K562 (cell line): ENCODE data around the gene NCDN. TPM values are rescaled to one million over a fixed set of nuclear protein-coding genes. Genes with fewer than 3 reads are reported as not detected.
A peak's percentile ranks its signal among the peaks of the same experiment; 100 is the strongest.

Experiments used
- ATAC-seq: fragments of 200-7000 bp; cut with Tn5 transposase; 3 replicates; pipeline ENCODE4 v1.9.1; 2020; ENCODE audit warnings: moderate library complexity
- BruUV-seq: library from RNA; stranded (reverse); fragments of 400-500 nt; replicated peaks from 2 replicates; lab custom pipeline; 2021; lab: Mats Ljungman, UMichigan
- CTCF ChIA-PET: fragments of 300-600 bp; formaldehyde crosslinking; extraction: SDS; loops from one replicate; lab custom pipeline; 2021; ENCODE audit warnings: low intra/inter-chr PET ratio; lab: Yijun Ruan, JAX
- POLR2A ChIA-PET: fragments of 300-600, 350-650 bp; sonication (Branson Sonifier 250); formaldehyde crosslinking; extraction: SDS; loops from one replicate; lab custom pipeline; 2021; ENCODE audit warnings: antibody characterized with exemption, inconsistent platforms; lab: Yijun Ruan, JAX
- DNase-seq, 4 experiments: peaks; one replicate each; pipeline versions ENCODE4 v3.0.0 to v3.0.0-alpha.2; 2011 to 2018; ENCODE audit warnings: low spot score in 3 of 4, mixed read lengths in 3 of 4; ENCODE audit errors: extremely low read depth in 1 of 4
- FAIRE-seq: peaks from 2 replicates; lab custom pipeline; 2011; peaks lifted over from hg19 to GRCh38; lab: Jason Lieb, UNC
- H2AFZ ChIP-seq: 2 replicates; pipeline ENCODE4 v1.6.0; 2011; ENCODE audit warnings: low read depth, low read length, control low read depth, inconsistent platforms
- H3K27ac ChIP-seq: fragments of 200-600 bp; 3 replicates; pipeline ENCODE4 v1.8.0; 2011; ENCODE audit warnings: low read depth, mild to moderate bottlenecking, control low read depth, inconsistent platforms, low read length, moderate library complexity, mixed read lengths; ENCODE audit errors: extremely low read depth
- H3K27me3 ChIP-seq, 2 experiments: fragments of 300-600 bp in 1 of 2; 2 replicates in 1 of 2; 3 replicates in 1 of 2; pipeline versions ENCODE4 v1.6.0 to v1.8.0; 2011; ENCODE audit warnings: inconsistent platforms in 2 of 2, low read length in 2 of 2, mild to moderate bottlenecking in 1 of 2, mixed read lengths in 1 of 2, moderate library complexity in 1 of 2; ENCODE audit not compliant: control insufficient read depth in 2 of 2, insufficient read depth in 2 of 2
- H3K36me3 ChIP-seq: fragments of 300-600 bp; 3 replicates; pipeline ENCODE4 v1.8.0; 2011; ENCODE audit warnings: mild to moderate bottlenecking, low read length, inconsistent platforms; ENCODE audit not compliant: control insufficient read depth, insufficient read depth
- H3K4me1 ChIP-seq, 2 experiments: fragments of 200-600 bp in 1 of 2; replicated peaks in 1 of 2; 2 replicates in 1 of 2; 3 replicates in 1 of 2; pipeline versions ENCODE4 v1.5.1 to v1.8.0; 2011; ENCODE audit warnings: inconsistent platforms in 2 of 2, low read length in 2 of 2, mild to moderate bottlenecking in 1 of 2, mixed read lengths in 1 of 2, moderate library complexity in 1 of 2; ENCODE audit not compliant: control insufficient read depth in 2 of 2, insufficient read depth in 2 of 2
- H3K4me2 ChIP-seq: 2 replicates; pipeline ENCODE4 v1.6.1; 2011; ENCODE audit warnings: low read length, control low read depth, inconsistent platforms, mixed read lengths; ENCODE audit not compliant: insufficient read depth
- H3K4me3 ChIP-seq: fragments of 200-600 bp; sonication (generic), shearing (Covaris generic); 2 replicates; pipeline ENCODE4 v1.5.1; 2016; ENCODE audit warnings: control low read depth, inconsistent platforms
- H3K79me2 ChIP-seq: fragments of 200-600 bp; 3 replicates; pipeline ENCODE4 v1.8.0; 2011; ENCODE audit warnings: low read length, inconsistent platforms; ENCODE audit not compliant: control insufficient read depth, insufficient read depth
- H3K9ac ChIP-seq, 2 experiments: 2 replicates each; pipeline versions ENCODE4 v1.6.0 to v1.6.1; 2011; ENCODE audit warnings: low read depth in 2 of 2, low read length in 2 of 2, control low read depth in 1 of 2, inconsistent platforms in 1 of 2, mild to moderate bottlenecking in 1 of 2, mixed read lengths in 1 of 2; ENCODE audit not compliant: insufficient read depth in 1 of 2
- H3K9me1 ChIP-seq: one replicate; pipeline ENCODE4 v1.6.0; 2011; ENCODE audit warnings: inconsistent platforms, mild to moderate bottlenecking, low read length, moderate library complexity; ENCODE audit not compliant: control insufficient read depth, insufficient read depth
- H3K9me3 ChIP-seq: replicated peaks from 2 replicates; pipeline ENCODE4 v1.5.1; 2011; ENCODE audit warnings: low read depth, low read length, inconsistent platforms; ENCODE audit not compliant: control insufficient read depth, insufficient read depth
- H4K20me1 ChIP-seq: replicated peaks from 2 replicates; pipeline ENCODE4 v1.6.1; 2011; ENCODE audit warnings: low read length, inconsistent platforms, mixed read lengths; ENCODE audit not compliant: control insufficient read depth, insufficient read depth
- ARHGAP35 ChIP-seq: fragments of 450-650 bp; IDR thresholded peaks from 2 replicates; pipeline ENCODE4 v1.6.1; 2018; ENCODE audit not compliant: partially characterized antibody
- GABPB2 ChIP-seq: fragments of 250-450 bp; sonication (Bioruptor Pico); conservative IDR thresholded peaks from 2 replicates; pipeline ENCODE4 v1.5.1; 2021; ENCODE audit warnings: mild to moderate bottlenecking
- GMEB1 ChIP-seq: fragments of 250-450 bp; sonication (Bioruptor Pico); IDR thresholded peaks from 2 replicates; pipeline ENCODE4 v1.4.0; 2020; ENCODE audit warnings: mild to moderate bottlenecking
- RBM22 ChIP-seq: fragments of 200-400 bp; formaldehyde crosslinking; IDR thresholded peaks from 2 replicates; pipeline ENCODE4 v1.6.1; 2018; ENCODE audit warnings: low read length, low read depth; ENCODE audit not compliant: poor library complexity, severe bottlenecking
- WGBS: fragments of 100-300 bp; shearing (Covaris generic); methylation state at CpG from one replicate; pipeline ENCODE4 v1.1.6; 2016; ENCODE audit warnings: low coverage, mixed read lengths; ENCODE audit not compliant: insufficient coverage; ENCODE audit errors: missing lambda C conversion rate; 5-methylcytosine and 5-hydroxymethylcytosine counted together
- in situ Hi-C: fragments of 300-500 bp; cut with MboI; formaldehyde crosslinking; loops from 4 replicates; pipeline ENCODE4 v1.15.0; 2018; ENCODE audit warnings: inconsistent platforms, mixed read lengths
- intact Hi-C: fragments of 100-400 bp; cut with micrococcal nuclease; formaldehyde crosslinking; loops from 2 replicates; pipeline ENCODE4 v1.14.2; 2022
- polyA plus RNA-seq, 8 experiments: library from polyadenylated mRNA; depleted of rRNA in 4 of 8; stranded (reverse) in 5 of 8; unstranded in 3 of 8; fragments of >200 nt; fragmentation: Nextera tagmentation in 2 of 8; fragmentation: Illumina TruSeq in 1 of 8; extraction: Ambion mirVana in 2 of 8; extraction: Trizol in 1 of 8; gene quantifications; 2 replicates each; pipeline versions ENCODE4 v1.2.1 to v1.2.3, GENCODE V29; 2011 to 2014; ENCODE audit warnings: inconsistent platforms in 1 of 8, missing spikeins in 1 of 8
- total RNA-seq, 7 experiments: library from RNA; depleted of rRNA in 6 of 7; stranded (reverse); fragments of >200 nt in 6 of 7; fragmentation: Illumina TruSeq in 2 of 7; extraction: Trizol in 2 of 7; gene quantifications; 2 replicates each; pipeline versions ENCODE4 v1.2.1 to v1.2.3, GENCODE V29; 2011 to 2021; ENCODE audit warnings: low replicate concordance in 1 of 7
- TF ChIP-seq, protein P1 (sequence below): fragments of 450-650 bp; IDR thresholded peaks from 2 replicates; pipeline ENCODE4 v1.6.1; 2018; ENCODE audit warnings: mild to moderate bottlenecking, low read depth; ENCODE audit not compliant: partially characterized antibody

Gene NCDN
- total and polyA plus RNA-seq, 9 of the 15 experiments (the other 6 are each of a cell fraction or from before 2014, with no cell fraction given): 1.9 to 35.1 (median 10.7) TPM

DNA sequence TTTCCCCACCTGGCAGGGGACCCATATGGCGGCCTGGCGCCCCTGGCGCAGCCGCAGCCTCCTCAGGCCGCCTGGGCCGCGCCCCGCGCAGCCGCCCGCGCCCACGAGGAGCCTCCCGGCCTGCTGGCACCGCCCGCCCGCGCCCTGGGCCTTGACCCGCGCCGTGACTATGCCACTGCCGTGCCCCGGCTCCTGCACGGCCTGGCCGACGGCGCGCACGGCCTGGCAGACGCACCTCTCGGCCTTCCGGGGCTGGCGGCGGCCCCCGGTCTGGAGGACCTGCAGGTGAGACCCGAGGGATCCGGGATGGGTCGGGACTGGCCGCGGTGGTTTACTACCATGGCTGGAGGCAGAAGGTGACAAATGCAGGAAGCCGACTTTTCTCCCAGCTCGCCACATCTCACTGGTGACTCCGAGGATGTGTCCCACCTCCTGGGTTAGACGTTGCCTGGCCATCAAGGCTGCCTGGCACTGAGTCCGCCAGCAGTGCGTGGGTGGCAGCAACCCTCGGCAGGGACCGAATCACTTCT lies 16.6 kb downstream of the NCDN start:
- intact Hi-C loops: no loop called here
- TF ChIP-seq RBM22 (no peak), ARHGAP35 (no peak), GABPB2 (no peak), GMEB1 (no peak)
- TF ChIP-seq, protein P1, sequence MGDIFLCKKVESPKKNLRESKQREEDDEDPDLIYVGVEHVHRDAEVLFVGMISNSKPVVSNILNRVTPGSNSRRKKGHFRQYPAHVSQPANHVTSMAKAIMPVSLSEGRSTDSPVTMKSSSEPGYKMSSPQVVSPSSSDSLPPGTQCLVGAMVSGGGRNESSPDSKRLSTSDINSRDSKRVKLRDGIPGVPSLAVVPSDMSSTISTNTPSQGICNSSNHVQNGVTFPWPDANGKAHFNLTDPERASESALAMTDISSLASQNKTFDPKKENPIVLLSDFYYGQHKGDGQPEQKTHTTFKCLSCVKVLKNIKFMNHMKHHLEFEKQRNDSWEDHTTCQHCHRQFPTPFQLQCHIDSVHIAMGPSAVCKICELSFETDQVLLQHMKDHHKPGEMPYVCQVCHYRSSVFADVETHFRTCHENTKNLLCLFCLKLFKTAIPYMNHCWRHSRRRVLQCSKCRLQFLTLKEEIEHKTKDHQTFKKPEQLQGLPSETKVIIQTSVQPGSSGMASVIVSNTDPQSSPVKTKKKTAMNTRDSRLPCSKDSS: no peak
- FAIRE-seq (no peak), DNase-seq (no peak), ATAC-seq (no peak)
- POLR2A ChIA-PET: no interaction called here
- CTCF ChIA-PET: no interaction called here
- in situ Hi-C loops: no loop called here
- WGBS: 66% methylated on average over 37 of the region's 48 CpGs
- H3K4me2 ChIP-seq: no peak overlapping the region
- no peaks in the 10 kb centered on the region for H3K9me3 ChIP-seq
- H3K36me3 ChIP-seq: no peaks in the 10 kb centered on the region
- H3K79me2 ChIP-seq: no peaks in the 10 kb centered on the region
- peaks cover 3 to 18% of the 10 kb centered on the region in 2 experiments; a peak in 4 of 5 replicates for H3K27me3 ChIP-seq
- H3K9ac ChIP-seq: 0 out of 4 replicates have a peak overlapping the region, but pooled peaks of 1 of the 2 experiments have one; percentile 46
- H3K27ac ChIP-seq: no peak overlapping the region
- H3K4me1 ChIP-seq: peaks cover 13 to 40% of the 10 kb centered on the region in 2 experiments
- no peak overlapping the region for H3K4me3 ChIP-seq
- H2AFZ ChIP-seq: no peak overlapping the region
- no TSS peak for BruUV-seq
- no peaks in the 10 kb centered on the region for H4K20me1 ChIP-seq
- no peaks in the 10 kb centered on the region for H3K9me1 ChIP-seq
